ENCODE data around the gene CHKB.

- TF ChIP-seq CTCF (IDR thresholded peaks at IDR 0.05) (no peak), POLR2A (IDR thresholded peaks at IDR 0.05) (no peak)
These were observed 35.2 kb downstream of the CHKB start for GRCh38 chr22:50547263-50547985.

Measured in adrenal gland (tissue), 5 donors.